Measurements from ENCODE around the gene PCDH19. TPM values are rescaled to one million over a fixed set of nuclear protein-coding genes. Genes with fewer than 3 reads are reported as not detected.

Gene PCDH19
- polyA plus RNA-seq, 2 of the 4 experiments (the other 2 are of a cell fraction), result 0.01 to 0.03 TPM

DNA sequence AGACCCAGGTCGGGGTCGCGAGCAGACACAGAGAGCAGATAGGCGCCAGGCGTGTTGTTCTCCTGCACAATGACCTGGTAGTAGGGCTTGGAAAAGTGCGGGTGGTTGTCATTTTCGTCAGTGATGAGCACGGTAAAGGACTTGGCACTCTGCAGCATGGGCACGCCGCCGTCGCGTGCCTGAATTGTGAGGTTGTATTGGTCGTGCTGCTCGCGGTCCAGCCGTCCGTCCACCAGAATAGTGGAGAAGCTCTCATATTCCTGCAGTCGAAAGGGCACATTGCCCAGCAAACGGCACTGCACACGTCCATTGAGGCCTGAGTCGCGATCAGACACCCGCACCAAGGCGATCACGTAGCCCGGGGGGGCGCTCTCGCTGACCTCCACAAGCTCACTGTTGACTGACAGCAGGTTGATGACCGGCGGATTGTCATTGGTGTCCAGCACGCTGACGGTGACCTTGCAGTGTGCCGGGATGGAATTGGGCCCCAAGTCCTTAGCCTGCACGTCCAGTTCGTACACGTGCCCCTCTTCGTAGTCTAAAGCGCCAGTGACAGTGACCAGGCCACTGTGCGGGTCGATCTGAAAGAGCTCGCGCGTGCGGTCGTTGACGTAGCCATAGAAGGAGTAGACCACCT, 2.8 kb downstream of the PCDH19 start:
- POLR2A ChIA-PET, result no interaction called here
- no peak overlapping the region for H3K27ac ChIP-seq
- no peak overlapping the region for H3K4me2 ChIP-seq
- CTCF ChIA-PET, result interaction anchor here (1.5 kb wide), 1 partner anchor 42 kb away, joined by 4 read pairs; no protein-coding TSS in a partner anchor
- H3K4me1 ChIP-seq, result peaks cover 4% of the 10 kb centered on the region; the same call in 1 of the 3 replicates
- FAIRE-seq, result no peak
- no peak for ATAC-seq
- TF ChIP-seq NFE2L2 (conservative IDR thresholded peaks at IDR 0.05; ENCODE audit: low read length) (no peak), MYC (IDR thresholded peaks at IDR 0.05; ENCODE audit: borderline replicate concordance, low read length) (no peak), HEYL (CRISPR knock-in tag; IDR thresholded peaks at IDR 0.05) (no peak), HOXB5 (CRISPR knock-in tag; IDR thresholded peaks at IDR 0.05) (no peak), KDM1A (IDR thresholded peaks at IDR 0.05; ENCODE audit: low read depth) (no peak), POLR2AphosphoS2 (conservative IDR thresholded peaks at IDR 0.05; ENCODE audit: low read length) (no peak), HOXB13 (CRISPR knock-in tag; IDR thresholded peaks at IDR 0.05; ENCODE audit: low read depth) (no peak)
- TF ChIP-seq, protein P1, sequence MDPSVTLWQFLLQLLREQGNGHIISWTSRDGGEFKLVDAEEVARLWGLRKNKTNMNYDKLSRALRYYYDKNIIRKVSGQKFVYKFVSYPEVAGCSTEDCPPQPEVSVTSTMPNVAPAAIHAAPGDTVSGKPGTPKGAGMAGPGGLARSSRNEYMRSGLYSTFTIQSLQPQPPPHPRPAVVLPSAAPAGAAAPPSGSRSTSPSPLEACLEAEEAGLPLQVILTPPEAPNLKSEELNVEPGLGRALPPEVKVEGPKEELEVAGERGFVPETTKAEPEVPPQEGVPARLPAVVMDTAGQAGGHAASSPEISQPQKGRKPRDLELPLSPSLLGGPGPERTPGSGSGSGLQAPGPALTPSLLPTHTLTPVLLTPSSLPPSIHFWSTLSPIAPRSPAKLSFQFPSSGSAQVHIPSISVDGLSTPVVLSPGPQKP (IDR thresholded peaks at IDR 0.05; ENCODE audit: low read depth, low read length), result no peak
- TF ChIP-seq, protein P2, sequence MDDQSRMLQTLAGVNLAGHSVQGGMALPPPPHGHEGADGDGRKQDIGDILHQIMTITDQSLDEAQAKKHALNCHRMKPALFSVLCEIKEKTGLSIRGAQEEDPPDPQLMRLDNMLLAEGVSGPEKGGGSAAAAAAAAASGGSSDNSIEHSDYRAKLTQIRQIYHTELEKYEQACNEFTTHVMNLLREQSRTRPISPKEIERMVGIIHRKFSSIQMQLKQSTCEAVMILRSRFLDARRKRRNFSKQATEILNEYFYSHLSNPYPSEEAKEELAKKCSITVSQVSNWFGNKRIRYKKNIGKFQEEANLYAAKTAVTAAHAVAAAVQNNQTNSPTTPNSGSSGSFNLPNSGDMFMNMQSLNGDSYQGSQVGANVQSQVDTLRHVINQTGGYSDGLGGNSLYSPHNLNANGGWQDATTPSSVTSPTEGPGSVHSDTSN (IDR thresholded peaks at IDR 0.05), result no peak
- H3K4me3 ChIP-seq, result no peak overlapping the region
- 80% methylated on average over 24 of the region's 47 CpGs for WGBS (ENCODE audit: missing lambda C conversion rate)
- no peaks in the 10 kb centered on the region for H3K9me3 ChIP-seq
- DNase-seq (ENCODE audit: low read depth in 1 of 2, low spot score in 1 of 2), result no peak

DNA sequence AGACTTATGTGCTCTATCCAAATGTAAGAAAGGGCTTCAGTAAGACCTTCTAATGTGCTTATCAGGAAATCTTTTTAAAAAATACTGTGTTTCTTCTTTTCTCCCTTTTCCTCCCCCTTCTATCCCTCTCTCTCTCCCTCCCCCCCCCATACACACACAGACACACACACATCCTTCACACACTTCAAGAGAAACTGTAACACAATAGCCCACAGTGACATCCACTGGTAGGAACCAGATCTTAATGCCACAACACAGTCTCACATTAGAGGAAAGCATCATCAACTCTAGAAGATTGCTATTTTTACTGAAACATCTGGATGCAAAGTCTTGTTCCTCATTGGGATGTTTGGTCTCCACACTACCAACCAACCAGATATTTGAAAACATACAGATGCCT, 4.6 kb downstream of the PCDH19 start:
- Histone ChIP-seq H3K4me2 (no peak overlapping the region), H3K9me3 (no peaks in the 10 kb centered on the region), H3K27ac (no peak overlapping the region), H3K4me1 (0 out of 3 replicates have a peak, but pooled peaks cover under 1% of the 10 kb centered on the region), H3K4me3 (no peak overlapping the region)
- FAIRE-seq (no peak), ATAC-seq (no peak), DNase-seq (ENCODE audit: low read depth in 1 of 2, low spot score in 1 of 2) (no peak)
- CTCF ChIA-PET, result no interaction called here
- TF ChIP-seq HMGXB4 (CRISPR knock-in tag; IDR thresholded peaks at IDR 0.05; ENCODE audit: borderline replicate concordance) (no peak), BCL3 (IDR thresholded peaks at IDR 0.05) (no peak), HOXB13 (CRISPR knock-in tag; IDR thresholded peaks at IDR 0.05; ENCODE audit: low read depth) (no peak), RCOR1 (IDR thresholded peaks at IDR 0.05; ENCODE audit: low read depth, low read length) (no peak), CBX8 (IDR thresholded peaks at IDR 0.05) (no peak), PHF8 (IDR thresholded peaks at IDR 0.05; ENCODE audit: borderline replicate concordance, low read depth) (no peak), SREBF2 (IDR thresholded peaks at IDR 0.05) (no peak), USF2 (IDR thresholded peaks at IDR 0.05) (no peak), JUN (IDR thresholded peaks at IDR 0.05) (no peak), SMC3 (IDR thresholded peaks at IDR 0.05) (no peak), ZFP36 (IDR thresholded peaks at IDR 0.05; ENCODE audit: borderline replicate concordance, partially characterized antibody) (no peak)
- POLR2A ChIA-PET, result no interaction called here
